ENCODE measurements around the gene APOOL. TPM values are rescaled to one million over a fixed set of nuclear protein-coding genes. Genes with fewer than 3 reads are reported as not detected.
A peak's percentile ranks its signal among the peaks of the same experiment; 100 is the strongest.

APOOL gene
- total RNA-seq, 2 experiments from 2014 or later = 8.9 to 14.3 TPM

DNA sequence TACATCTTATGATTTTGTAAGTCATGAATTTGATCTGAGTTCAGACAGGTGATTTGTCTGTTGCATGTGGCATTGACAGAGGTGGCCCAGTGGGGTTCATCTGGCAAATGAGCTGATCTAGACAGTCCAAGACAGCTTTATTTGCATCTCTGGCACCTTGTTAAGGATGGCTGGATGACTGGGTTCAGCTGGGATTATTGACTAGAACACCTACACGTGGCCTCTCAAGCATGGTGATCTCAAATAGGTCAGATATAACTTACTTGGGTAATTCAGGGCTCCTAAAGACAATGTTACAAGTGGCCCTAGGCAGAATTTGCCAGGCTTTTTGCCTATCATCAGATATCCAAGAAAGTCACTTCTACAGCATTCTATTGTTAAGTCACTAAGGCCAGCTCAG, 48.0 kb downstream of the APOOL start:
- H3K79me2 ChIP-seq (ENCODE audit: insufficient read depth, low read depth, low read length) = no peaks in the 10 kb centered on the region
- H3K9me2 ChIP-seq (ENCODE audit: insufficient read depth, low read length) = no peaks in the 10 kb centered on the region
- H4K20me1 ChIP-seq (ENCODE audit: insufficient read depth, low read length) = no peaks in the 10 kb centered on the region
- no peak overlapping the region for H3K4me2 ChIP-seq (ENCODE audit: low read length)
- H3K36me3 ChIP-seq (ENCODE audit: insufficient read depth, low read length) = no peaks in the 10 kb centered on the region
- BruUV-seq (replicated peaks) = no TSS peak
- H3K4me1 ChIP-seq (ENCODE audit: insufficient read depth, low read length, poor library complexity, severe bottlenecking) = no peaks in the 10 kb centered on the region
- no peak overlapping the region for H2AFZ ChIP-seq (ENCODE audit: low read length)
- H3K27ac ChIP-seq (ENCODE audit: low read depth, low read length, poor library complexity, severe bottlenecking) = no peak overlapping the region
- DNase-seq (ENCODE audit: low spot score) = no peak
- no peak overlapping the region for H3K4me3 ChIP-seq (ENCODE audit: low read depth, low read length, poor library complexity, severe bottlenecking)
- H3K9me3 ChIP-seq (ENCODE audit: low read length) = no peaks in the 10 kb centered on the region
- POLR2A ChIA-PET = no interaction called here
- intact Hi-C loops (cut with micrococcal nuclease; ENCODE audit: unreplicated experiment) = no loop called here
- TF ChIP-seq, protein P1, sequence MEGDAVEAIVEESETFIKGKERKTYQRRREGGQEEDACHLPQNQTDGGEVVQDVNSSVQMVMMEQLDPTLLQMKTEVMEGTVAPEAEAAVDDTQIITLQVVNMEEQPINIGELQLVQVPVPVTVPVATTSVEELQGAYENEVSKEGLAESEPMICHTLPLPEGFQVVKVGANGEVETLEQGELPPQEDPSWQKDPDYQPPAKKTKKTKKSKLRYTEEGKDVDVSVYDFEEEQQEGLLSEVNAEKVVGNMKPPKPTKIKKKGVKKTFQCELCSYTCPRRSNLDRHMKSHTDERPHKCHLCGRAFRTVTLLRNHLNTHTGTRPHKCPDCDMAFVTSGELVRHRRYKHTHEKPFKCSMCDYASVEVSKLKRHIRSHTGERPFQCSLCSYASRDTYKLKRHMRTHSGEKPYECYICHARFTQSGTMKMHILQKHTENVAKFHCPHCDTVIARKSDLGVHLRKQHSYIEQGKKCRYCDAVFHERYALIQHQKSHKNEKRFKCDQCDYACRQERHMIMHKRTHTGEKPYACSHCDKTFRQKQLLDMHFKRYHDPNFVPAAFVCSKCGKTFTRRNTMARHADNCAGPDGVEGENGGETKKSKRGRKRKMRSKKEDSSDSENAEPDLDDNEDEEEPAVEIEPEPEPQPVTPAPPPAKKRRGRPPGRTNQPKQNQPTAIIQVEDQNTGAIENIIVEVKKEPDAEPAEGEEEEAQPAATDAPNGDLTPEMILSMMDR (conservative IDR thresholded peaks at IDR 0.05; ENCODE audit: low read length) = no peak
- no peak for TF ChIP-seq EZH2phosphoT487 (IDR thresholded peaks at IDR 0.05; ENCODE audit: borderline replicate concordance, low read depth, low read length)
- CTCF ChIA-PET (ENCODE audit: unreplicated experiment) = no interaction called here

DNA sequence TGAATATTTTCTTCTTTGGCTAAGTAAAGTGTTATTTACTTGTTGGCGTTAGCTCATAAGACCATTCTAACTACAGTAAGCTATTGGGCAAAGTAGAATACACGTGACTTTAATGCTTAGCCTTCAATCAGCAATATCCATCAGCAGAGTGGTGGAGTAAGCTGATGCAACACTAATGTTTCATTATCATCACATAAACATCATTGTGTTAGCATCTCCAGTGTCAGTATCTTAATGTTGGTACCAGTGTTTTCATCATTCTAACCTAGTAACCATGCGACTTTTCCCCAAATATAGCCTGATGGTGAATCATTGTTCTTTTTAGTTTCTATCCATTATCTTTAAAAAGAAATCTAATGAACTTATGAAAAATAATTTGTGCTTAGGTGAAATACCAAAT, 48.5 kb downstream of the APOOL start:
- POLR2A ChIA-PET = no interaction called here

DNA sequence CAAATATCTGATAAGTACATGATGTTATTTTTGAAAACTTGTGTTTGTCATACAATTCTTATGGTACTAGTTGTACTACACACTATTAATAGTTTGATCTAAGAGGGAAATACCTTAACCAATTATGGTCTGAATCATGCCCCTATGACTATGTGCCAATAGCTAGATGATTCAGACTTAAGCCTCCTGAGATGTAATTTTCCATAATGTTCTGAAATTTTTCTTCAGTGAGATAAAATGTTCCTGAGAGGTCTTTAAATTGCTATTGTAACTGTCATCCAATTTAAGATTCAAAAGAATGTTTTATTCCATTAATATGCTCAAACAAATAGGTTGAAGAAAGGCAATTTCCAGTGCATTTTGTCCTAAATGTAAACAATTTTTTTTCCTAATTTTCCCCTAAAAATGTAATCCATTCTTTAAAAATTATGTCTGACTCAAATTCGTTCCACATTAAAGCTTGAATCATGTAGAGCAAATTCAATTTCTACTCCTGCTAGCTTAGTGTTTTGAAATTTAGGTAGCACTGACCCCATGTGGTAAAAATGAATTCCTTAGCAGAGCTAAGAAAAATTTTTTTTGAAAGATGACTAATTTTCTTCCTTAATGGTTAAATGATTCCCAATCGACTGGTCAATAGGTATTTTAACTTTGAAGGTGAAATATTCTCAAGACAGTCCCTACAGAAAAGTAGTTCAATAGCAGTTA, 49.1 kb downstream of the APOOL start:
- peak; percentile 1 for DNase-seq (ENCODE audit: low spot score)
- ChIA-PET POLR2A (interaction anchor here (0.6 kb wide), 1 partner anchor 91 kb away, joined by 3 read pairs; no protein-coding TSS in a partner anchor), CTCF (ENCODE audit: unreplicated experiment) (no interaction called here)
- H3K9me3 ChIP-seq (ENCODE audit: low read length) = no peaks in the 10 kb centered on the region
- intact Hi-C loops (cut with micrococcal nuclease; ENCODE audit: unreplicated experiment) = no loop called here
- no TSS peak for BruUV-seq (replicated peaks)
- H3K36me3 ChIP-seq (ENCODE audit: insufficient read depth, low read length) = no peaks in the 10 kb centered on the region
- H4K20me1 ChIP-seq (ENCODE audit: insufficient read depth, low read length) = no peaks in the 10 kb centered on the region
- no peaks in the 10 kb centered on the region for H3K9me2 ChIP-seq (ENCODE audit: insufficient read depth, low read length)
- H3K27ac ChIP-seq (ENCODE audit: low read depth, low read length, poor library complexity, severe bottlenecking) = no peak overlapping the region
- H3K4me3 ChIP-seq (ENCODE audit: low read depth, low read length, poor library complexity, severe bottlenecking) = no peak overlapping the region
- no peak overlapping the region for H2AFZ ChIP-seq (ENCODE audit: low read length)
- H3K4me1 ChIP-seq (ENCODE audit: insufficient read depth, low read length, poor library complexity, severe bottlenecking) = no peaks in the 10 kb centered on the region
- H3K4me2 ChIP-seq (ENCODE audit: low read length) = no peak overlapping the region
- no peaks in the 10 kb centered on the region for H3K79me2 ChIP-seq (ENCODE audit: insufficient read depth, low read depth, low read length)
- TF ChIP-seq, protein P1 (conservative IDR thresholded peaks at IDR 0.05; ENCODE audit: low read length) = peak; percentile 56; the same call in 1 of the 2 replicates
- TF ChIP-seq EZH2phosphoT487 (IDR thresholded peaks at IDR 0.05; ENCODE audit: borderline replicate concordance, low read depth, low read length) = no peak

More for the DNA sequence above, 48.5 kb downstream of the APOOL start:
- no peaks in the 10 kb centered on the region for H4K20me1 ChIP-seq (ENCODE audit: insufficient read depth, low read length)
- no peaks in the 10 kb centered on the region for H3K4me1 ChIP-seq (ENCODE audit: insufficient read depth, low read length, poor library complexity, severe bottlenecking)
- H2AFZ ChIP-seq (ENCODE audit: low read length) = no peak overlapping the region
- TF ChIP-seq, protein P1 (conservative IDR thresholded peaks at IDR 0.05; ENCODE audit: low read length) = no peak
- TF ChIP-seq EZH2phosphoT487 (IDR thresholded peaks at IDR 0.05; ENCODE audit: borderline replicate concordance, low read depth, low read length) = no peak
- CTCF ChIA-PET (ENCODE audit: unreplicated experiment) = no interaction called here
- H3K4me2 ChIP-seq (ENCODE audit: low read length) = no peak overlapping the region
- no peaks in the 10 kb centered on the region for H3K9me3 ChIP-seq (ENCODE audit: low read length)
- no peak for DNase-seq (ENCODE audit: low spot score)
- no peak overlapping the region for H3K27ac ChIP-seq (ENCODE audit: low read depth, low read length, poor library complexity, severe bottlenecking)
- intact Hi-C loops (cut with micrococcal nuclease; ENCODE audit: unreplicated experiment) = no loop called here
- no TSS peak for BruUV-seq (replicated peaks)
- H3K36me3 ChIP-seq (ENCODE audit: insufficient read depth, low read length) = no peaks in the 10 kb centered on the region
- no peaks in the 10 kb centered on the region for H3K9me2 ChIP-seq (ENCODE audit: insufficient read depth, low read length)
- no peaks in the 10 kb centered on the region for H3K79me2 ChIP-seq (ENCODE audit: insufficient read depth, low read depth, low read length)
- H3K4me3 ChIP-seq (ENCODE audit: low read depth, low read length, poor library complexity, severe bottlenecking) = no peak overlapping the region
